Uterus (tissue), 4 donors: ENCODE measurements around the gene KIAA0825. TPM values are rescaled to one million over a fixed set of nuclear protein-coding genes. Genes with fewer than 3 reads are reported as not detected.

Source experiments
- DNase-seq, 2 donors: peaks; one replicate each; pipeline ENCODE4 v3.0.0-alpha.2; 2019 to 2020
- H3K27ac ChIP-seq, 2 donors: fragments of 200-600 bp; sonication (generic); 1 replicate in 1 of 2; 2 replicates in 1 of 2; pipeline ENCODE4 v1.5.1; 2016 to 2018
- H3K27me3 ChIP-seq, 2 donors: fragments of 200-600 bp; sonication (generic); one replicate each; pipeline ENCODE4 v1.5.1; 2018 to 2019; ENCODE audit warnings: control low read depth in 1 of 2
- H3K36me3 ChIP-seq, 2 donors: fragments of 200-600 bp; sonication (generic); one replicate each; pipeline ENCODE4 v1.5.1; 2019; ENCODE audit warnings: control low read depth in 1 of 2
- H3K4me1 ChIP-seq, 2 donors: fragments of 200-600 bp; sonication (generic); one replicate each; pipeline ENCODE4 v1.5.1; 2018 to 2019; ENCODE audit warnings: control low read depth in 1 of 2
- H3K4me3 ChIP-seq, 2 donors: fragments of 200-600 bp; sonication (generic); 1 replicate in 1 of 2; 2 replicates in 1 of 2; pipeline ENCODE4 v1.5.1; 2018 to 2019; ENCODE audit warnings: mild to moderate bottlenecking in 1 of 2
- H3K9me3 ChIP-seq, 2 donors: fragments of 200-600 bp; sonication (generic); one replicate each; pipeline ENCODE4 v1.5.1; 2019; ENCODE audit warnings: control low read depth in 1 of 2
- POLR2A ChIP-seq, 2 donors: fragments of 450-650 bp; IDR thresholded peaks; one replicate each; pipeline ENCODE4 v1.6.1; 2016; ENCODE audit warnings: antibody characterized with exemption in 2 of 2, mild to moderate bottlenecking in 1 of 2, moderate library complexity in 1 of 2
- intact Hi-C: fragments of 100-400 bp; cut with DNase I; formaldehyde crosslinking; loops from one replicate; pipeline ENCODE4 v1.15.1; 2023; ENCODE audit warnings: low total_unique reads
- total RNA-seq, 4 donors: library from RNA; depleted of rRNA in 3 of 4; stranded (reverse); fragments of >200 nt in 3 of 4; gene quantifications; one replicate each; pipeline versions ENCODE4 v1.1.0 to v1.2.4, GENCODE V29; 2014 to 2023
- TF ChIP-seq, protein P1 (sequence below), 4 experiments: fragments of 200-600 bp in 2 of 4; fragments of 450-650 bp in 2 of 4; sonication (generic) in 2 of 4; IDR thresholded peaks; one replicate each; pipeline ENCODE4 v1.5.1; 2016 to 2019; ENCODE audit warnings: antibody characterized with exemption in 4 of 4, mild to moderate bottlenecking in 2 of 4, moderate library complexity in 1 of 4
- donor health status: DM: yes; HTN: yes; CAD: no.

KIAA0825 gene
- total RNA-seq, 4 donors from 2014 or later: 1.5 to 34.6 (median 4.5) TPM

DNA sequence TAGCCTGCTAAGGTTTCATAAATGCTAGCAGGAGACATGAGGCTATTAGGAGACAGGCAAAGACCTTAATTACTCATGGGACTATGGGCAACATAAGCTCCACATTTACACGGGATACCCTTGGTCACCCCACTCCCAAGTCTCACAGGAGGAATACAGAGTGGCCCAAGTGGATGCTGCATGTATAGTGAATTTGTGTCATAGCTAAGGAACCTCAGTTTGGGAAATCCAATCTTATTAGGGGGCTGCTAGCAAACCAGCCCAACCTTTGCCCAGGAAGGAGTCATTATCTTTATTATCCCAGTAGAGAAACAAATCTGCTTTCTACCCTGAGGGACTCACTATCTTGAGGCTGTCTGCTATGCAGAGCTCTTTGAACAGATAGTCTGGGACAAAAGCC, 405.9 kb downstream of the KIAA0825 start:
- Histone ChIP-seq H3K4me3 (no peak overlapping the region), H3K27me3 (no peaks in the 10 kb centered on the region), H3K27ac (no peak overlapping the region), H3K36me3 (no peaks in the 10 kb centered on the region), H3K9me3 (no peaks in the 10 kb centered on the region), H3K4me1 (no peaks in the 10 kb centered on the region)
- no peak for TF ChIP-seq POLR2A (IDR thresholded peaks at IDR 0.05)
- TF ChIP-seq, protein P1, sequence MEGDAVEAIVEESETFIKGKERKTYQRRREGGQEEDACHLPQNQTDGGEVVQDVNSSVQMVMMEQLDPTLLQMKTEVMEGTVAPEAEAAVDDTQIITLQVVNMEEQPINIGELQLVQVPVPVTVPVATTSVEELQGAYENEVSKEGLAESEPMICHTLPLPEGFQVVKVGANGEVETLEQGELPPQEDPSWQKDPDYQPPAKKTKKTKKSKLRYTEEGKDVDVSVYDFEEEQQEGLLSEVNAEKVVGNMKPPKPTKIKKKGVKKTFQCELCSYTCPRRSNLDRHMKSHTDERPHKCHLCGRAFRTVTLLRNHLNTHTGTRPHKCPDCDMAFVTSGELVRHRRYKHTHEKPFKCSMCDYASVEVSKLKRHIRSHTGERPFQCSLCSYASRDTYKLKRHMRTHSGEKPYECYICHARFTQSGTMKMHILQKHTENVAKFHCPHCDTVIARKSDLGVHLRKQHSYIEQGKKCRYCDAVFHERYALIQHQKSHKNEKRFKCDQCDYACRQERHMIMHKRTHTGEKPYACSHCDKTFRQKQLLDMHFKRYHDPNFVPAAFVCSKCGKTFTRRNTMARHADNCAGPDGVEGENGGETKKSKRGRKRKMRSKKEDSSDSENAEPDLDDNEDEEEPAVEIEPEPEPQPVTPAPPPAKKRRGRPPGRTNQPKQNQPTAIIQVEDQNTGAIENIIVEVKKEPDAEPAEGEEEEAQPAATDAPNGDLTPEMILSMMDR (IDR thresholded peaks at IDR 0.05): no peak
- intact Hi-C loops: no loop called here
- DNase-seq: no peak

DNA sequence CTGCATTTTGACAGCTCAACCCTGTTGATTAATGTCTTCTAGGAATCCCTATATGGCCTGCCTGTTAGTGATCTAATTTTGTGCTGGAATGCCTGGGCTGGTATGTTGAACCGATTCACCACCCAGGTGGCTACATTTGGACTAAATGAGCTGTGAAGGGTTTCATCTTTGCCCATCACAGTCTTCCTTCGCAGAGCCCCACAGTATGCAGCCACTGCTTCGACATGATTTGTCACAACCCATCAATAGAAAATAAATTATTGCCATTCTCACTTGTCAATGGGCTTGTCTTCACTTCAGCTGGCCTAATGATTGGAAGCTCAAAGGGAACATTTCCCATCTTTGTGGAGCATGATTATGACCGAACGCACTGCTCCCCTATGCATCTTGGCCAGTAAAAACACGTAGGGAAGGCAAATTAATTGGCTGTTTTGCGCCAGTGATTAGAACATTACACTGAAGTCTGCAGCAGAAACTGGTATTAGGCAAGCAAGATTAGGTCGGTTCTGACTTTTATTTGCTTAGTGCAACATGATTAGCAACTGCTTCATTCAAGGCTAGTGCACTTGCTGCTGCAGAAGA, 408.5 kb downstream of the KIAA0825 start:
- Histone ChIP-seq H3K36me3 (no peaks in the 10 kb centered on the region), H3K4me1 (no peaks in the 10 kb centered on the region), H3K4me3 (no peak overlapping the region), H3K9me3 (no peaks in the 10 kb centered on the region), H3K27me3 (no peaks in the 10 kb centered on the region), H3K27ac (no peak overlapping the region)
- intact Hi-C loops: no loop called here
- DNase-seq: no peak
- no peak for TF ChIP-seq POLR2A (IDR thresholded peaks at IDR 0.05)
- TF ChIP-seq, protein P1 (IDR thresholded peaks at IDR 0.05): no peak

DNA sequence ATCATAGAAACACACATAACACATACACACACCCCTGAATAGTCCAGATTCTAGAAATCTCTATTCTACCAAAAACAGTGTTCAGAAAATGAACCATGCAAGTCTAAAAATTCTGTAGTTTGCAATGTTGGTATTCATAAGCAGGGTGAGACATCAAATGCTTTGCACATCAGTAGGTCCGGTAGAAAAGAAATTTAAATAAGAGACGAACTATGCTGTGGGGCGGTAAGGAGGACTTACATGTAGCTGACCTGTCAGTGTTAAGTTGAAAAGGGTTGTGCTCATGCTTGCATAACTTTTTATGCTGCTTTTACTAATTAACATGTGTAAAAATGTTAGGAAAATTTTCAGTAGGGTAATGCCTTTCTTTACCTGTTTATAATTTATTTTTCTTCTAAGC, 409.1 kb downstream of the KIAA0825 start:
- Histone ChIP-seq H3K4me3 (no peak overlapping the region), H3K9me3 (no peaks in the 10 kb centered on the region), H3K4me1 (no peaks in the 10 kb centered on the region), H3K36me3 (no peaks in the 10 kb centered on the region), H3K27me3 (no peaks in the 10 kb centered on the region), H3K27ac (no peak overlapping the region)
- intact Hi-C loops: no loop called here
- TF ChIP-seq POLR2A (IDR thresholded peaks at IDR 0.05): no peak
- TF ChIP-seq, protein P1 (IDR thresholded peaks at IDR 0.05): no peak
- no peak for DNase-seq

DNA sequence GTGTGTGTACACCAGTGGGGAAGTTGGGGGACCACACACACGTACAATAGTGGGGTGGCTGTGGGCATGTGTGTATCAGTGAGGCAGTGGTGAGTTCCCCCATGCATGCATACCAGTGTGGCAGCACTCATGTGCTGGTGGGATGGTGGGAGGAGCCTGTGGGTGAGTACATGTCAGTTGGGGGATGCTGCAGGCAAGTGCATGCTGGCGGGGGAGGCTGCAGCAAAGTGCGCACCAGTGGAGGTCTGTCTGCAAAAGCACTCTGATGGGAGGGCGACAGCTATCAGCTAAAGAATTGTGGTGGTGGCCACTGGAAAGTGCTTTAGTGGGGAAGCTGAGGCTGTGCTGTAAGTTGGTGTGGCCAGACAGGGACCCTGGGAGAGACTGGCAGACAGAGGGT, 418.8 kb downstream of the KIAA0825 start:
- TF ChIP-seq, protein P1 (IDR thresholded peaks at IDR 0.05): no peak
- TF ChIP-seq POLR2A (IDR thresholded peaks at IDR 0.05): no peak
- Histone ChIP-seq H3K9me3 (no peaks in the 10 kb centered on the region), H3K27ac (no peak overlapping the region), H3K4me3 (no peak overlapping the region), H3K4me1 (no peaks in the 10 kb centered on the region), H3K27me3 (no peaks in the 10 kb centered on the region), H3K36me3 (no peaks in the 10 kb centered on the region)
- no peak for DNase-seq
- intact Hi-C loops: no loop called here

DNA sequence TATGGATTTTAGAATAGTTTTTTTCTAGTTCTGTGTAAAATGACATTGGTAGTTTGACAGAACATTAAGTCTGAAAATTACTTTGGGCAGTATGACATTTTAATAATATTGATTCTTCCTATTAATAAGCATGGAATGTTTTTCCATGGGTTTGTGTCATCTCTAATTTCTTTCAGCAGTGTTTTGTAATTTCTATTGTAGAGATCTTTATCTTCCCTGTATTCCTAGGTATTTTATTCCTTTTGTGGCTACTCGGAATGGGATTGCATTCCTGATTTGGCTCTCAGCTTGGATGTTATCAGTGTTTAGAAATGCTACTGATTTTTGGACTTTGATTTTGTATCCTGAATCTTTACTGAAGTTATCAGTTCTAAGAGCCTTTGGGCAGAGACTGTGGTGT, 420.4 kb downstream of the KIAA0825 start:
- no peaks in the 10 kb centered on the region for H3K27me3 ChIP-seq
- H3K4me1 ChIP-seq: no peaks in the 10 kb centered on the region
- H3K9me3 ChIP-seq: no peaks in the 10 kb centered on the region
- intact Hi-C loops: no loop called here
- no peak overlapping the region for H3K4me3 ChIP-seq
- no peak for DNase-seq
- no peak for TF ChIP-seq POLR2A (IDR thresholded peaks at IDR 0.05)
- TF ChIP-seq, protein P1 (IDR thresholded peaks at IDR 0.05): no peak
- H3K27ac ChIP-seq: no peak overlapping the region
- H3K36me3 ChIP-seq: no peaks in the 10 kb centered on the region
